Loucy (cell line): ENCODE measurements around the gene KLC1.

Source experiments
- H2AFZ ChIP-seq: fragments of 200-600 bp; sonication (generic); 2 replicates; pipeline ENCODE4 v1.6.0; 2016; ENCODE audit warnings: antibody characterized with exemption, mild to moderate bottlenecking, low read length, moderate library complexity
- H3F3A ChIP-seq: fragments of 200-600 bp; 2 replicates; pipeline ENCODE4 v1.6.0; 2016; ENCODE audit warnings: antibody characterized with exemption, low read depth, mild to moderate bottlenecking
- H3K27me3 ChIP-seq: fragments of 200-600 bp; sonication (generic); 2 replicates; pipeline ENCODE4 v1.6.1; 2014; ENCODE audit warnings: low read length, mild to moderate bottlenecking; ENCODE audit not compliant: insufficient read depth, poor library complexity, severe bottlenecking
- H3K36me3 ChIP-seq: fragments of 200-600 bp; sonication (generic); 2 replicates; pipeline ENCODE4 v1.6.1; 2016; ENCODE audit warnings: low read length; ENCODE audit not compliant: insufficient read depth
- H3K4me1 ChIP-seq: fragments of 200-600 bp; sonication (generic); 2 replicates; pipeline ENCODE4 v1.5.1; 2014; ENCODE audit warnings: low read length, mild to moderate bottlenecking; ENCODE audit not compliant: insufficient read depth, poor library complexity, severe bottlenecking
- H3K4me2 ChIP-seq: fragments of 200-600 bp; sonication (generic); 2 replicates; pipeline ENCODE4 v1.6.0; 2014; ENCODE audit warnings: antibody characterized with exemption, low read length, low read depth, mild to moderate bottlenecking; ENCODE audit not compliant: poor library complexity, severe bottlenecking
- H3K4me3 ChIP-seq: fragments of 200-600 bp; sonication (generic); 2 replicates; pipeline ENCODE4 v1.5.1; 2014; ENCODE audit warnings: low read length, mild to moderate bottlenecking, mixed read lengths; ENCODE audit not compliant: poor library complexity, severe bottlenecking
- H3K79me2 ChIP-seq: fragments of 200-600 bp; sonication (generic); 2 replicates; pipeline ENCODE4 v1.6.1; 2014; ENCODE audit warnings: low read length; ENCODE audit not compliant: insufficient read depth
- H3K9ac ChIP-seq: fragments of 200-600 bp; sonication (generic); 2 replicates; pipeline ENCODE4 v1.6.0; 2014; ENCODE audit warnings: mild to moderate bottlenecking, low read depth, low read length, moderate library complexity; ENCODE audit not compliant: poor library complexity, severe bottlenecking
- H3K9me2 ChIP-seq: fragments of 200-600 bp; sonication (generic); replicated peaks from 2 replicates; pipeline ENCODE4 v1.6.1; 2016; ENCODE audit warnings: low read depth, low read length, mixed read lengths
- H3K9me3 ChIP-seq: fragments of 200-600 bp; sonication (generic); 2 replicates; pipeline ENCODE4 v1.6.1; 2014; ENCODE audit warnings: mild to moderate bottlenecking, antibody characterized with exemption, low read length, low read depth; ENCODE audit not compliant: insufficient read depth
- H4K20me1 ChIP-seq: fragments of 200-600 bp; sonication (generic); 2 replicates; pipeline ENCODE4 v1.6.0; 2014; ENCODE audit warnings: antibody characterized with exemption, low read length, mild to moderate bottlenecking; ENCODE audit not compliant: insufficient read depth, poor library complexity, severe bottlenecking
- CTCF ChIP-seq: fragments of 200-600 bp; sonication (generic); conservative IDR thresholded peaks from 2 replicates; pipeline ENCODE4 v1.5.1; 2014; ENCODE audit warnings: mild to moderate bottlenecking, antibody characterized with exemption, low read length
- EZH2phosphoT487 ChIP-seq: fragments of 200-600 bp; IDR thresholded peaks from 2 replicates; pipeline ENCODE4 v1.6.1; 2018; ENCODE audit warnings: antibody characterized with exemption, mild to moderate bottlenecking, moderate library complexity, borderline replicate concordance

Gene KLC1

GRCh38 chr14:103613517-103613916, 15.5 kb upstream of the KLC1 start:
- Histone ChIP-seq H4K20me1 (no peaks in the 10 kb centered on the region), H3K9me3 (peaks cover 6% of the 10 kb centered on the region; the same call in 1 of the 2 replicates), H3K4me1 (no peaks in the 10 kb centered on the region), H3K4me3 (no peak overlapping the region), H2AFZ (no peak overlapping the region), H3K79me2 (no peaks in the 10 kb centered on the region), H3K36me3 (no peaks in the 10 kb centered on the region), H3F3A (no peaks in the 10 kb centered on the region), H3K9ac (no peak overlapping the region), H3K4me2 (no peak overlapping the region), H3K27me3 (no peaks in the 10 kb centered on the region), H3K9me2 (no peaks in the 10 kb centered on the region)
- TF ChIP-seq EZH2phosphoT487 = no peak
- peak; percentile 59 for TF ChIP-seq CTCF

GRCh38 chr14:103616635-103617300, 12.2 kb upstream of the KLC1 start:
- Histone ChIP-seq H3K27me3 (no peaks in the 10 kb centered on the region), H3F3A (no peaks in the 10 kb centered on the region), H3K9me3 (no peaks in the 10 kb centered on the region), H3K9ac (no peak overlapping the region), H3K4me3 (no peak overlapping the region), H3K79me2 (no peaks in the 10 kb centered on the region), H2AFZ (no peak overlapping the region), H3K9me2 (no peaks in the 10 kb centered on the region), H3K4me1 (no peaks in the 10 kb centered on the region), H3K36me3 (no peaks in the 10 kb centered on the region), H3K4me2 (no peak overlapping the region), H4K20me1 (no peaks in the 10 kb centered on the region)
- TF ChIP-seq CTCF (no peak), EZH2phosphoT487 (no peak)

GRCh38 chr14:103619057-103619456, 10.0 kb upstream of the KLC1 start:
- no peaks in the 10 kb centered on the region for H3F3A ChIP-seq
- no peak overlapping the region for H2AFZ ChIP-seq
- H3K4me1 ChIP-seq = peaks cover 6% of the 10 kb centered on the region
- H3K9me3 ChIP-seq = no peaks in the 10 kb centered on the region
- no peak overlapping the region for H3K4me2 ChIP-seq
- H3K27me3 ChIP-seq = no peaks in the 10 kb centered on the region
- H3K36me3 ChIP-seq = no peaks in the 10 kb centered on the region
- H3K9ac ChIP-seq = no peak overlapping the region
- H4K20me1 ChIP-seq = no peaks in the 10 kb centered on the region
- H3K79me2 ChIP-seq = no peaks in the 10 kb centered on the region
- H3K9me2 ChIP-seq = no peaks in the 10 kb centered on the region
- H3K4me3 ChIP-seq = no peak overlapping the region
- TF ChIP-seq EZH2phosphoT487 (no peak), CTCF (no peak)
